Right atrium auricular region (tissue), 2 donors: ENCODE measurements around the gene RANBP1. TPM values are rescaled to one million over a fixed set of nuclear protein-coding genes. Genes with fewer than 3 reads are reported as not detected.

Experiments
- DNase-seq: peaks from one replicate; pipeline ENCODE4 v3.0.0-alpha.2; 2019; ENCODE audit warnings: low spot score
- H3K27ac ChIP-seq, 2 donors: fragments of 200-600 bp; sonication (generic); 1 replicate in 1 of 2; 2 replicates in 1 of 2; pipeline ENCODE4 v1.5.1; 2016 to 2019
- H3K27me3 ChIP-seq, 2 donors: fragments of 200-600 bp; sonication (generic); one replicate each; pipeline versions ENCODE4 v1.5.1 to v1.6.0; 2017 to 2019
- H3K36me3 ChIP-seq: fragments of 200-600 bp; sonication (generic); one replicate; pipeline ENCODE4 v1.5.1; 2016
- H3K4me1 ChIP-seq, 2 donors: fragments of 200-600 bp; sonication (generic); one replicate each; pipeline versions ENCODE4 v1.5.1 to v1.6.0; 2017 to 2019
- H3K4me3 ChIP-seq, 2 donors: fragments of 200-600 bp; sonication (generic); 1 replicate in 1 of 2; 2 replicates in 1 of 2; pipeline ENCODE4 v1.5.1; 2017 to 2019; ENCODE audit warnings: mild to moderate bottlenecking in 1 of 2, moderate library complexity in 1 of 2
- H3K9me3 ChIP-seq, 2 donors: fragments of 200-600 bp; sonication (generic); one replicate each; pipeline ENCODE4 v1.5.1; 2019
- CTCF ChIP-seq, 2 donors: fragments of 200-600 bp; sonication (generic); IDR thresholded peaks; one replicate each; pipeline ENCODE4 v1.5.1; 2019; ENCODE audit warnings: antibody characterized with exemption in 2 of 2
- total RNA-seq, 2 donors: library from RNA; depleted of rRNA; stranded (reverse); fragments of >200 nt; gene quantifications; one replicate each; pipeline ENCODE4 v1.1.0, GENCODE V29; 2016

RANBP1 gene
- total RNA-seq, 2 donors from 2014 or later: 63.6 to 96.5 TPM

DNA sequence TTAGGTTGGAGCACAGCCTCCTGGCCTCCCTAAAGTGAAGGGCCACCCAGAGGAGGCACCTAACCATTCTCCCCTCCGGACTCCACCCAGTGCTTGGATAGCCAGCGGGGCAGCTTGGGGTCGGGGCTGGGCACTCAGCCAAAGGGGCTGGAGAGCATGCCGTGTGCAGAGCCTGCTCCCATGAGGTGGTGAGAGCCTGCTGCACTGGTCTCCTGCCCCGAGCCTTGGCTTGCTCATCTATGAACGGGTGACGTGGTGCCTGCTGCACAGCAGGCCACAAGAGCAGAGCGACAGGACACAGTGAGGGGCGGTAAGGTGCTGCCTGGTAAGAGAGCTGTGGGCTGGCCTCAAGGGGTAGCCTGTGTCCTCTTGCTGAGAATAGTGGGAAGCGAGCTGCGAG lies 49.0 kb downstream of the RANBP1 start:
- H3K4me3 ChIP-seq: no peak overlapping the region
- DNase-seq: no peak
- TF ChIP-seq CTCF (IDR thresholded peaks at IDR 0.05): no peak

DNA sequence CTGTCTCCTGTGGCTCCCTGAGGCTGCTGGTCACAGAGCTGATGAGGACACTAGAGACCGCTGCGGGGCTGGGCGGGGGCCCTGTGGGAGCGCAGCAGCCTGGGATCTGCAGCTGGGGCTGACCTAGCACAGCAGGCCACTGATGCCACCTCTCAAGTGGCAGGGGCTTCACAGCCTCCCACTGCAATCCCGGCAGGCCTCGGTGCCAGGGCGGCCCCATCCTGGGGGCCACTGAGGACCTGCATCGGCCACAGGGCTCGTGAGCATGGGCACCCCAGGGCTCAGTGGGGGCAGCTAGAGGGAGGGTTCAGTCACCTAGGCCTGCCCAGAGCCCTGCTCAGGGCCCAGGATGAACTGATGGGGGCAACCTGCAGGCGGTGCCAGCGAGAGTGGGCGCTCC lies 49.5 kb downstream of the RANBP1 start:
- Histone ChIP-seq H3K9me3 (no peaks in the 10 kb centered on the region), H3K4me1 (no peaks in the 10 kb centered on the region), H3K27me3 (no peaks in the 10 kb centered on the region), H3K4me3 (no peak overlapping the region), H3K27ac (no peak overlapping the region), H3K36me3 (no peaks in the 10 kb centered on the region)
- DNase-seq: no peak
- no peak for TF ChIP-seq CTCF (IDR thresholded peaks at IDR 0.05)

More for the DNA sequence above, 49.0 kb downstream of the RANBP1 start:
- Histone ChIP-seq H3K27me3 (no peaks in the 10 kb centered on the region), H3K36me3 (no peaks in the 10 kb centered on the region), H3K27ac (no peak overlapping the region), H3K4me1 (no peaks in the 10 kb centered on the region), H3K9me3 (no peaks in the 10 kb centered on the region)

DNA sequence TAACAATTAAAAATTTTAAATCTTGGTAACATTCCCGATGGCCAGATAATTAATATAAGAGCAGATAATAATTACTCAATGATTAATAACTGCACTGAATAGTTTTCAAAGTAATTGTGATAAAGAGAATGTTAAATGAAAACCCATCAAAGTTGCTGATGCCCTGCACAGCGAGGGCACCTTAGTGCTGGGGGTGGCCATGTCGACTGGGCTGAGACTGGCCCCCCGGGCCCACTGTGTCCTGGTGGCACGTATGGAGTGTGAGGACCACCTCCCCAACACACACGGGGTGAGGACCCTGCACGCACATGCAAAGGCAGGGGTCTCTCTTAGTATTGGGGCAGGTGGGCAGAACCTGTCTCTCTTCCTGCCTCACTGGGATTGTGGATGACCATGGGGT lies 50.0 kb downstream of the RANBP1 start:
- no peak for DNase-seq
- H3K36me3 ChIP-seq: no peaks in the 10 kb centered on the region
- no peak for TF ChIP-seq CTCF (IDR thresholded peaks at IDR 0.05)

DNA sequence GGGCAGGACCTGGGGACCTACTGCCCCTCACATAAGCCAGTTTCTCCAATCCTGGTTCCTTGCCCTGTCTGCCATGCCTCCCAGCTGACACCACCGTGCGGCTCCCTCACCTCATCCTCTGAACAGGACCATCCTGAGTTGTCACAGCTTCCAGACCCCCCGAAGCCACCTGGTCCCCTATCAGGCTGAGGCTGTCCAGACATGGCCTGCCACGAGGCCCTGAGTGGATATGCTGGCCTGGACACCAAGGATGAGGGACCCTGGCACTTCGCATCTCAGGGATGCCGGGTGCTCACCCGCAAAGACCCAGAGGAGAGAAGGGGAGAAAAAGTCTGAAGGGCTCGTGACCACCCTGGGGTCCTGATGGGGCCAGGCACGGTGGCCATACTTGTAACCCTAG lies 50.8 kb downstream of the RANBP1 start:
- DNase-seq: no peak
- Histone ChIP-seq H3K4me3 (no peak overlapping the region), H3K4me1 (no peaks in the 10 kb centered on the region), H3K36me3 (no peaks in the 10 kb centered on the region), H3K9me3 (no peaks in the 10 kb centered on the region), H3K27ac (no peak overlapping the region), H3K27me3 (no peaks in the 10 kb centered on the region)
- no peak for TF ChIP-seq CTCF (IDR thresholded peaks at IDR 0.05)

More for the DNA sequence above, 50.0 kb downstream of the RANBP1 start:
- Histone ChIP-seq H3K27ac (no peak overlapping the region), H3K9me3 (no peaks in the 10 kb centered on the region), H3K4me1 (no peaks in the 10 kb centered on the region), H3K27me3 (no peaks in the 10 kb centered on the region), H3K4me3 (no peak overlapping the region)

- Histone ChIP-seq H3K27ac (no peak overlapping the region), H3K4me1 (no peaks in the 10 kb centered on the region), H3K27me3 (no peaks in the 10 kb centered on the region), H3K36me3 (no peaks in the 10 kb centered on the region), H3K4me3 (no peak overlapping the region), H3K9me3 (no peaks in the 10 kb centered on the region)
- no peak for TF ChIP-seq CTCF (IDR thresholded peaks at IDR 0.05)
- no peak for DNase-seq
Observed at GRCh38 chr22:20167643-20168322, 51.9 kb downstream of the RANBP1 start.

- Histone ChIP-seq H3K27ac (no peak overlapping the region), H3K27me3 (no peaks in the 10 kb centered on the region), H3K36me3 (no peaks in the 10 kb centered on the region), H3K4me3 (no peak overlapping the region), H3K4me1 (no peaks in the 10 kb centered on the region), H3K9me3 (no peaks in the 10 kb centered on the region)
- DNase-seq: no peak
- TF ChIP-seq CTCF (IDR thresholded peaks at IDR 0.05): no peak
Observed at GRCh38 chr22:20169253-20169822, 53.4 kb downstream of the RANBP1 start.
